T-cell (primary cell): Measurements from ENCODE around the gene CFAP74. TPM values are rescaled to one million over a fixed set of nuclear protein-coding genes. Genes with fewer than 3 reads are reported as not detected.

ENCODE experiments used
- ATAC-seq, 4 experiments: fragments of 200-7000 bp in 3 of 4; fragments of 150-1000 bp in 1 of 4; cut with Tn5 transposase; replicated peaks in 1 of 4; 1 replicate in 3 of 4; 2 replicates in 1 of 4; pipeline ENCODE4 v1.10.0; 2021; ENCODE audit warnings: moderate library complexity in 3 of 4, mild to moderate bottlenecking in 2 of 4, moderate number of reproducible peaks in 1 of 4
- CTCF ChIA-PET, 2 donors: fragments of 300-600 bp; sonication (Branson Sonifier 250); formaldehyde crosslinking; loops; one replicate each; lab custom pipeline; 2022; ENCODE audit warnings: antibody characterized with exemption in 2 of 2; lab: Charles Lee
- POLR2A ChIA-PET, 2 donors: fragments of 300-600 bp; sonication (Branson Sonifier 250); formaldehyde crosslinking; loops; one replicate each; lab custom pipeline; 2022; ENCODE audit warnings: antibody characterized with exemption in 2 of 2; lab: Charles Lee
- DNase-seq, 35 experiments: peaks; one replicate each; pipeline versions ENCODE4 v3.0.0 to v3.0.0-alpha.2; 2013 to 2023
- H3K27ac ChIP-seq: one replicate; pipeline ENCODE4 v1.5.1; 2013; ENCODE audit warnings: low read length
- H3K27me3 ChIP-seq, 2 experiments: replicated peaks in 1 of 2; 1 replicate in 1 of 2; 2 replicates in 1 of 2; pipeline versions ENCODE4 v1.6.1 to v1.7.0; 2013; ENCODE audit warnings: low read length in 1 of 2, mixed read lengths in 1 of 2; ENCODE audit not compliant: control insufficient read depth in 2 of 2, insufficient read depth in 2 of 2; ENCODE audit errors: extremely low read depth in 1 of 2
- H3K36me3 ChIP-seq, 2 donors: 1 replicate in 1 of 2; 2 replicates in 1 of 2; pipeline versions ENCODE4 v1.6.1 to v1.7.0; 2013; ENCODE audit warnings: low read length in 1 of 2; ENCODE audit not compliant: control insufficient read depth in 2 of 2, insufficient read depth in 1 of 2; ENCODE audit errors: extremely low read depth in 1 of 2
- H3K4me1 ChIP-seq, 2 experiments: 1 replicate in 1 of 2; 2 replicates in 1 of 2; pipeline versions ENCODE4 v1.6.1 to v1.7.0; 2013; ENCODE audit warnings: low read length in 2 of 2, mixed read lengths in 1 of 2; ENCODE audit not compliant: insufficient read depth in 2 of 2, control insufficient read depth in 1 of 2; ENCODE audit errors: extremely low read depth in 1 of 2
- H3K4me3 ChIP-seq, 2 donors: 1 replicate in 1 of 2; 2 replicates in 1 of 2; pipeline versions ENCODE4 v1.5.1 to v1.7.0; 2013; ENCODE audit warnings: mild to moderate bottlenecking in 2 of 2, low read length in 1 of 2, moderate library complexity in 1 of 2; ENCODE audit not compliant: control insufficient read depth in 1 of 2; ENCODE audit errors: extremely low read depth in 1 of 2
- H3K9me3 ChIP-seq: 2 replicates; pipeline ENCODE4 v1.7.0; 2013
- H3K27ac Mint-ChIP-seq, 2 donors: one replicate each; pipeline ENCODE4 v1.8.0; 2020 to 2021; ENCODE audit warnings: mild to moderate bottlenecking in 2 of 2, mixed read lengths in 2 of 2
- H3K27me3 Mint-ChIP-seq, 2 donors: one replicate each; pipeline ENCODE4 v1.8.0; 2021 to 2022; ENCODE audit warnings: mixed read lengths in 2 of 2
- H3K36me3 Mint-ChIP-seq: one replicate; pipeline ENCODE4 v1.8.0; 2021; ENCODE audit warnings: mixed read lengths
- H3K4me1 Mint-ChIP-seq, 3 donors: one replicate each; pipeline ENCODE4 v1.8.0; 2020 to 2022; ENCODE audit warnings: mixed read lengths in 3 of 3, mild to moderate bottlenecking in 1 of 3
- H3K4me3 Mint-ChIP-seq, 3 donors: one replicate each; pipeline ENCODE4 v1.8.0; 2020 to 2022; ENCODE audit warnings: mild to moderate bottlenecking in 3 of 3, mixed read lengths in 3 of 3, moderate library complexity in 3 of 3
- H3K9me3 Mint-ChIP-seq, 3 donors: one replicate each; pipeline ENCODE4 v1.8.0; 2020 to 2022; ENCODE audit warnings: mixed read lengths in 3 of 3
- WGBS: methylation state at CpG from one replicate; pipeline ENCODE4 v1.1.5; 2013; ENCODE audit warnings: missing lambda C conversion rate; ENCODE audit not compliant: insufficient coverage; 5-methylcytosine and 5-hydroxymethylcytosine counted together
- total RNA-seq, 35 experiments: library from RNA in 6 of 35; stranded (reverse) in 6 of 35; fragments of 120-200 nt in 1 of 35; gene quantifications; one replicate each; pipeline versions ENCODE4 v1.2.1 to v1.2.4 and lab custom pipeline; 2013 to 2026

The CFAP74 gene
- total RNA-seq, 5 donors from 2014 or later (not counting 1 experiment from before 2014, with no cell fraction given) = not detected

DNA sequence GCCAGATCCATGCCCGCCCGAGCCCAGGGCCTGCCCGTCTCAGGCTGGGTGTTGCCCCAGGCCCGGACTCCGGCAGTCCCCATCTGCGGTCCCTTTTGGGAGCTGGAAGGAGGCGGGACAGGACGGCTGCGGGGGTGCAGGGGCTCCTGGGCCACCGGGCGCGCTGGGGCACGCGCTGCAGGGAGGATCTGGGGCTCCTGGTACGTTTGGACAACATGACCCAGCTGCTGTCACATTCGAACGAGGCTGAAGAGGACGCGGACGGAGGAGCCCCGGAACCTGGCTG is 95.1 kb downstream of the CFAP74 start:
- POLR2A ChIA-PET = interaction anchor here in 1 of 2 donors (0.6 kb wide), 1 partner anchor 9 kb away, joined by 7 read pairs; no protein-coding TSS in a partner anchor
- no peaks in the 10 kb centered on the region for H3K27me3 Mint-ChIP-seq

DNA sequence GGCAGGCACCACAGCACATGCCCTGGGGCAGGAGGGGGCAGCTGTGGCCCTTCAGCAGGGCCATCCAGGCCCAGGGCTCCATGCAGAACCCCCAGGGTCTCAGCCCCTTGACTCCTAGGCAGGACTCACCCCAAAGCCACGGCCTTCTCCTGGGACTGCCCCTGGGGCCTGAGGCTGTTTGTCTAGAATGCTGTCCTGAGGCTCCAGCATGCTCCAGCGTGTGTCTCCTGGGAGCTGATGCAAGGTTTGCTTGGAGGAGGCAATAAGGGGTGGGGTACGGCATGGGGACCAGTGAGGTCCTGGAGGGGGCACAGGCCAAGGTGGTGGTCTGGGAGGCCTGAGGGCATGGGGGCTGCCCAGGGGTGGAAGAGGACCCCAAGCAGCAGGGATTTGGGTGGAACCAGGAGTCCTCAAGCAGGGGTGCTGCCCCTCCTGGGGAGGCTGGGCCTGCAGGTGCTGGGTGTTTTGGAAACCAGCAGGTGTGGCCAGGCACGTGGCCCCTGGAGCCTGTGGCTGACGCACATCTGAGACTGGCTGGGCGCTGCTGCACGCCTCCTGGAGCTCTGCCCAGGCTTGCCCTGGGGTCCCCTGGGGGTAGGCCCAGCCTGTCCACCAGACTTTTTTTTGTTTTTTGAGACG is 96.4 kb downstream of the CFAP74 start:
- no peaks in the 10 kb centered on the region for H3K9me3 ChIP-seq
- ChIA-PET POLR2A (no interaction called here), CTCF (no interaction called here)
- H3K36me3 ChIP-seq = no peaks in the 10 kb centered on the region
- DNase-seq = no peak
- Mint-ChIP-seq H3K36me3 (no peaks in the 10 kb centered on the region), H3K4me1 (peaks cover 13 to 18% (median 17%) of the 10 kb centered on the region in 3 donors), H3K9me3 (no peaks in the 10 kb centered on the region), H3K4me3 (peak overlapping the region in 1 of 3 donors; percentile 58), H3K27me3 (no peaks in the 10 kb centered on the region), H3K27ac (no peak overlapping the region)
- no peak overlapping the region for H3K27ac ChIP-seq
- H3K27me3 ChIP-seq = peaks cover 0 to under 1% of the 10 kb centered on the region in 2 experiments
- no peak overlapping the region for H3K4me3 ChIP-seq
- 85% methylated on average over 7 of the region's 8 CpGs for WGBS
- peaks cover 0 to 28% of the 10 kb centered on the region in 2 experiments for H3K4me1 ChIP-seq
- no peak for ATAC-seq

More for the DNA sequence above, 95.1 kb downstream of the CFAP74 start:
- H3K9me3 ChIP-seq = no peaks in the 10 kb centered on the region
- H3K4me3 Mint-ChIP-seq = peak overlapping the region; percentile 68 to 81 (median 70)
- H3K27ac ChIP-seq = peak overlapping the region; percentile 44
- H3K36me3 Mint-ChIP-seq = no peaks in the 10 kb centered on the region
- 12% methylated on average over 21 of the region's 21 CpGs for WGBS
- H3K9me3 Mint-ChIP-seq = no peaks in the 10 kb centered on the region
- H3K4me3 ChIP-seq = peak overlapping the region; percentile 46 to 62
- no peaks in the 10 kb centered on the region for H3K36me3 ChIP-seq
- CTCF ChIA-PET = interaction anchor here in 1 of 2 donors (0.5 to 1.1 kb wide), 5 partner anchors 10 to 124 kb away, joined by 3 to 7 read pairs (median 3); no protein-coding TSS in a partner anchor
- no peak for ATAC-seq
- peak overlapping the region in 1 of 2 donors; percentile 22 for H3K27ac Mint-ChIP-seq
- peaks cover 0 to 28% of the 10 kb centered on the region in 2 experiments for H3K4me1 ChIP-seq
- peaks cover 0 to 10% of the 10 kb centered on the region in 2 experiments for H3K27me3 ChIP-seq
- peak in 1 of 35 experiments; percentile 17 for DNase-seq
- peaks cover 13 to 18% (median 17%) of the 10 kb centered on the region in 3 donors for H3K4me1 Mint-ChIP-seq

DNA sequence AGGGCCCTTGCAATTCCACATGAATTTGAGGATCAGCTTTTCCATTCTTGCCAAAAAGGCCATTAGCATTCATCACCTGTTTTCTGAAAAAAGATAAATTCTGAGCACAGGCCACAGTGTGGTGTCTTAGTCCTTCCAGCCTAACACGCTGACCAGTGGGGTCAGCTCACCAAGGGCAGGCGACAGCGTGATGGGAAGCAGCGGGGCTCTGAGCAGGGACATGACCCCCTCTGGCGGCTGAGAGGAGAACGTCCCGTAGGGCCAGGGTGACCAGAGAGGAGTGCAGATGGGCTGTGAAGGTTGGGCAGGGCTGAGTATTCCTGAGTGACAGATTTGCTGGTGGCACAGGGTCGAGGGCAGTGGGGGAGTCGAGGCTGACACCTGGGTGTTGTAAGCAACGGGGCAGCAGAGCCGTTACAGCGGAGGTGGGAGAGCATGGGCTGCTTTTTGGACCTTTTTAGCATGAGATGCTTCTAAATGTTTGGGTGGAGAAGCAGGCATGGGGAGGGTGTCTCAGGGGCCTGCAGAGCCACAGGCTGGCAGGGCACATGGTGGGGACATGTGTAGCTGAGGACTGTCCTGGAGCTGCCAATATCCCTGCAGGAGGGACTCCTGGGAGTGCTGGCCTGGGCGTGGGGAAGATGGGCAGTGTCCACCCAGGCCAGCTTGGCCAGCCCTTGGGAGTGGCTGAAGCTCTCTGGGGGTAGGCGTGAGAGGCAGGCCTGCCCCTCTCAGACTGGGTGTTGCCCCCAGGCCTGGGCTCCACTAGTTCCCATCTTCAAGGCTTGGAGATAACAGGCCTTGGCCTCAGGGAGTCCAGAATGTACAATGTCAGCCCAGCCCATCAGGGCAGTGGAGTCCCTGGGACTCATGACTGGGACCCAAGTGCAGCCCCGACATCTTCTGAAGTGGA is 97.1 kb downstream of the CFAP74 start:
- WGBS = 34% methylated on average over 15 of the region's 15 CpGs
- H3K27ac ChIP-seq = no peak overlapping the region
- ATAC-seq (peak in 3 of 4 experiments; percentile 17 to 21 (median 18)), DNase-seq (peak in 26 of 35 experiments; percentile 41 to 79 (median 56))
- H3K27me3 ChIP-seq = peaks cover 0 to 8% of the 10 kb centered on the region in 2 experiments
- Mint-ChIP-seq H3K4me3 (peak overlapping the region; percentile 54 to 71 (median 58)), H3K4me1 (peaks cover 13 to 18% (median 17%) of the 10 kb centered on the region in 3 donors), H3K27ac (peak overlapping the region; percentile 68 to 77), H3K36me3 (no peaks in the 10 kb centered on the region), H3K27me3 (no peaks in the 10 kb centered on the region), H3K9me3 (no peaks in the 10 kb centered on the region)
- H3K9me3 ChIP-seq = no peaks in the 10 kb centered on the region
- H3K4me3 ChIP-seq = no peak overlapping the region
- ChIA-PET CTCF (interaction anchor here in 1 of 2 donors (1.5 kb wide), 1 partner anchor 37 kb away, joined by 3 read pairs; no protein-coding TSS in a partner anchor), POLR2A (no interaction called here)
- H3K4me1 ChIP-seq = peaks cover 0 to 28% of the 10 kb centered on the region in 2 experiments
- no peaks in the 10 kb centered on the region for H3K36me3 ChIP-seq

DNA sequence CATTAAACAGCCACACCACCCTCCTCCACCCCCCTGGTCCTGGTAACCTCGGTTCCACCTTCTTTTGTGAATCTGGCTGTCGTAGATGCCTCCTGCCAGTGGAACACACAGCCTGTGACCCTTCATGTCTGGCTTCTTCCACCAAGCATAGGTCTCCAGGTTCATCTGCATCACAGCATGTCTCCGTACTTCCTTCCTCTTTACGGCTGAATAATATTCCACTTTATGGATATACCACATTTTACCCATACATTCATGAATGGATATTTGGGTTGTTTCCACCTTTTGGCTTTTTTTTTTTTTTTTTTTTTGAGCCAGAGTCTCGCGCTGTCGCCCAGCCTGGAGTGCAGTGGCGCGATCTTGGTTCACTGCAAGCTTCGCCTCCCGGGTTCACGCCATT is 100.4 kb downstream of the CFAP74 start:
- Histone ChIP-seq H3K4me3 (no peak overlapping the region), H3K27me3 (peaks cover 0 to 21% of the 10 kb centered on the region in 2 experiments), H3K27ac (no peak overlapping the region), H3K9me3 (no peaks in the 10 kb centered on the region), H3K36me3 (no peaks in the 10 kb centered on the region), H3K4me1 (peaks cover 0 to 26% of the 10 kb centered on the region in 2 experiments)
- Mint-ChIP-seq H3K36me3 (no peaks in the 10 kb centered on the region), H3K4me1 (peaks cover 7 to 9% (median 8%) of the 10 kb centered on the region in 3 donors), H3K9me3 (no peaks in the 10 kb centered on the region), H3K27me3 (peaks cover 0 to 4% of the 10 kb centered on the region in 2 donors), H3K4me3 (no peak overlapping the region), H3K27ac (no peak overlapping the region)
- DNase-seq (no peak), ATAC-seq (no peak)
- 82% methylated on average over 2 of the region's 12 CpGs for WGBS
- ChIA-PET POLR2A (no interaction called here), CTCF (no interaction called here)

DNA sequence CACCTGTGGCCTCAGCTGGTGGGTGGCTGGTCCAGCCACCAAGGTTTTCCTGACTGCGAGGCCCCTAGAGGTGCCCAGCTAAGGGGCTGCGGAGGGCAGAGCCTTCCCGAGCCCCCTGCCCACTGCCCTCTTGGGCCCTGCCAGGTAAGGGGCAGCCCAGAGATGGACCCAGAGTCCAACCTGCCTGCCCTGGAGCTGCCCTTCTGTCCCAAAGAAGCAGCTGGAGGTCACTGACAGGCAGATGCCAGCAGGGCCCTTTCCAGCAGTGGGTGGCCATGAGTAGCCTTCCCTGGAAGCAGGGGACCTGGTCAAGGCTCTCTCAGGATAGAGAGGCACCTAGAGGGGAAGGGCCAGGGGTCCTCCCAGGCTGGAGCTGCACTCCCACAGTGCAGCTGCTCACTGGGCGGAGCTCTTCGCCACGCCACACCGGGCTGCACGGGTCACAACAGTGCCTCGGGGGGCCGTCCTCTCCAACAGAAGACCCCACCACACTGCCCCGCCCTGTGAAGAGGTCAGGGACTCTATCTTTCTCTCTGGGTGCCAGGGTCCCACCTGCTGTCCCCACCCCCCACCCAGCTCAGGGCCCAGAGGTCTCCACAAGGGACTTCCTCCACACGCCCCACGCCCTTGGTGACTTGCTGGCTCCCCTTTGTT is 101.8 kb downstream of the CFAP74 start:
- H3K27ac ChIP-seq = no peak overlapping the region
- ChIA-PET CTCF (no interaction called here), POLR2A (interaction anchor here in 1 of 2 donors (0.7 kb wide), 1 partner anchor 21 kb away, joined by 5 read pairs; no protein-coding TSS in a partner anchor)
- no peaks in the 10 kb centered on the region for H3K36me3 ChIP-seq
- Mint-ChIP-seq H3K4me3 (no peak overlapping the region), H3K36me3 (no peaks in the 10 kb centered on the region), H3K27me3 (peaks cover 0 to 4% of the 10 kb centered on the region in 2 donors), H3K27ac (no peak overlapping the region), H3K9me3 (no peaks in the 10 kb centered on the region), H3K4me1 (peaks cover 7 to 8% (median 7%) of the 10 kb centered on the region in 3 donors)
- DNase-seq (no peak), ATAC-seq (no peak)
- peaks cover 0 to 21% of the 10 kb centered on the region in 2 experiments for H3K27me3 ChIP-seq
- H3K4me1 ChIP-seq = peaks cover 0 to 20% of the 10 kb centered on the region in 2 experiments
- H3K9me3 ChIP-seq = no peaks in the 10 kb centered on the region
- WGBS = 70% methylated on average over 10 of the region's 13 CpGs
- H3K4me3 ChIP-seq = no peak overlapping the region
